A204.1 (cell line): ENCODE data around the gene VIM.

Experiments used
- FAIRE-seq: peaks from 2 replicates; lab custom pipeline; 2012; peaks lifted over from hg19 to GRCh38; lab: Jason Lieb, UNC

The VIM gene

GRCh38 chr10:17228091-17229015 is at the start of gene VIM:
Gene VIM (plus strand): TSS chr10:17228241. CDS start chr10:17229423, 1,182 bp downstream.
- FAIRE-seq: peak; percentile 91

- FAIRE-seq: no peak
Measured at GRCh38 chr10:17179002-17179401, 49.0 kb upstream of the VIM start.

GRCh38 chr10:17181110-17181509 is 46.9 kb upstream of the VIM start:
- no peak for FAIRE-seq

GRCh38 chr10:17181751-17182150 is 46.3 kb upstream of the VIM start:
- no peak for FAIRE-seq

DNA sequence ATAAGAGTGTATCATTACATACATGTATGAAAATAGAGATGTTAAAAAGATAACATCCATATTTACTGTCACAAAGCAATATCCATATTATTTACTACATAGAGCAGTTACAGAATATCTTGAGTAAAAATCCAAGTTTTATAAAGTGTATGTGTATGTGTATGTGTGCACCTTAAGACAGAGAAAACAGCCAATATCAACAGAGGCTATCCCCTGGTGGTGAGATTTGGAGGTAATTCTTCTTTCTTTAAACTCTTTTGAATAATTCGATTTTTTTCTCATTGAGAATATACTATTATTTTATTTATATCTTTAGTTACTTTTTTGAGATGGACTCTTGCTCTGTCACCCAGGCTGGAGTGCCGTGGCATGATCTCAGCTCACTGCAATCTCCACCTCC is 44.9 kb upstream of the VIM start:
- FAIRE-seq: no peak

GRCh38 chr10:17185873-17186272 is 42.2 kb upstream of the VIM start:
- FAIRE-seq: no peak

DNA sequence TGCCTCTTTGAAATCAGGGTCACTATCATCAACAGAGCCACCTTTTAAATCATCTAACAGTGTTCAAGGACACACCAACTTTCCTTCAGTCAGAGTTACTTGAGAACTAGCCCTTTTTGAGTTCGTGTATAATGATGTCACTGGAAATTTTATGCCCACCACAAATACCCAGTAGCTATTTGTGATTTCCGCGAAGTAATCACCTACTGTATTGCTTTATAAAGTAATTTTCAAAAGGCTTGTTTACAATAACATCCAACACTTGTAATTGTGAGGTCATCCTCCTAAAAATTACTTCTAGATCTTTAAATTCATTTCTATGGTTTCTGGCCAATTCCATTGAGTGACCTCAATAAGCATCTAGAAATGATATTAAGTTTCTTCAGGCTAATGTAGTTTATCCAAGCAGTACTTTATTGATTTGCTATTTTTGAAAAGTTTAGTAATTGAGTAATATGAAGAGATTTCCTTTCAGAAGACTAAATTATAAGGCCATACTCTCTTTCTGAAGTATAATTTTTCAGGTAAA is 39.3 kb upstream of the VIM start:
- no peak for FAIRE-seq

DNA sequence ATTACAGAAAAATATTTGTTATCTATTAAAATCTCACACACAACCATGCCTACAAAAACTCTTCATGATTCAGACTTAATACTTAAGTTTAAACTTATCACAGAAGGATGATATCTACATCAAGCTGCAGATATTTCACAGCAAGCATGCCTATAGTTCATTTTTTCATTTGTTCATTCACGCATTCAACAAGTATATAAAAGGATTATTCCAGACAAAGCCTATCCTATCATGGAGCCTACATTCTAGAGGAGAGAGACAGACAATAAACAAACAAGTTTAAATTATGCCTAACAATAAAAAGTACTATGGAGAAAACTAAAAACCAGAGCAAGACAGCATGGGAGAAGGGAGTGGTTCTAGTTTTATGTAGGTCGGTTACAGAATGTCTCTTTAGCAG is 37.4 kb upstream of the VIM start:
- FAIRE-seq: peak; percentile 3

DNA sequence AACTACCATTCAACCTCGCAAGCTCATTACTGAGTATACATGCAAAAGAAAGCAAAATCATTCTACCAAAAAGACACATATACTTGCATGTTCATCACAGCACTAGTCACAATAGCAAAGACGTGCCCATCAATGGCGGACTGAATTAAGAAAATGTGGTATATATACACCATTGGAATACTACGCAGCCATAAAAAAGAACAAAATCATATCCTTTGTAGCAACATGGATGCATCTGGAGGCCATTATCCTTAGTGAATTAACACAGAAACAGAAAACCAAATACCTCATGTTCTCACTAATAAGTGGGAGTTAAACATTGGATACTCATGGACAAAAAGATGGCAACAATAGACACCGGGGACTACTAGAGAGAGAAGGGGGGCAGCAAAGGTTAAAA is 33.0 kb upstream of the VIM start:
- no peak for FAIRE-seq

DNA sequence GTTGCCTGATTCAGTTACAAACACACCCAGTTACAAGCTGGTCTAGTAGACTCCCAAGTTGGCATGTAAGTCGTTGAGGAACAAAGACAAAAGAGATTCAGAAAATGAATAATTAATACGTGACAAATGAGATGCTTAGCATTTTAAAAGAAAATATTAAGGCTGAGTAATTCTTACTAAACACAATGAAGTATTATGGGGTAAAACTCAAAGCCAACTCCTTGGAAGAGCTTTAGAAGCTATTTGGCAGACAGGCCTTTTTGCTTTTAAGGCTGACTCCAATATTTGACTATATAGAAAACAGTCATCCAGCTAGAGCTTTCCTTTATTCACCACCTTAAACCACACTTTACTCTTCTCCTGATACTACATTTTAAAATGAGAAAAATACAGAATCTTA is 32.0 kb upstream of the VIM start:
- no peak for FAIRE-seq

GRCh38 chr10:17196573-17196972 is 31.5 kb upstream of the VIM start:
- no peak for FAIRE-seq

DNA sequence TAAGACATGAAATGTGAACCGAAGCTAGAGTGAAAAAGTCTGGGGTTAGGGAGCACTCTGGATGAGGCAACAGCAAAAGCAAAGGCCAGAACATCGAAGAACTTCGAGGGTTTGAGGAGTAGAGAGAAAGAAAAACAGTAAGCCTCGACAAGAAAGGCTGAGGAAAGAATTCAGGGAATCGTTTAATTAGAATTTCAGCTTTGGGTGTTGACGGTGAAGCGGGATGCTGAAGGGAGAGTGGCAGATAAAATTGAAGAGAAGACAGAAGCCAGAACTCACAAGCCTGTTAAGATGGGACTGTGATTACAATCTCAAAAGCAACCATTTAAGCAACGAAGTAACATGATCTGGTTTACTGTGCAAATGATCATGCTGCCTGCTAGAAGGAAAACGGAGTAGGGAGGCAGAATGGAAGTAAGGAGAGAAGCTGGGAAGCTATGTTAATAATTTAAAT is 28.7 kb upstream of the VIM start:
- FAIRE-seq: no peak

- FAIRE-seq: peak; percentile 99
Measured at GRCh38 chr10:17200001-17200911, 27.8 kb upstream of the VIM start.

GRCh38 chr10:17200912-17201793 is 26.9 kb upstream of the VIM start, which contains the start of gene TRDMT1:
Gene TRDMT1 (minus strand): TSS chr10:17201672. CDS start chr10:17201634, 38 bp downstream.
- FAIRE-seq: no peak

GRCh38 chr10:17201794-17202116 is 26.3 kb upstream of the VIM start:
- no peak for FAIRE-seq

- no peak for FAIRE-seq
Measured at GRCh38 chr10:17202506-17202905, 25.5 kb upstream of the VIM start.

- FAIRE-seq: peak; percentile 78
Measured at GRCh38 chr10:17202999-17203398, 25.0 kb upstream of the VIM start.

GRCh38 chr10:17203416-17203815 is 24.6 kb upstream of the VIM start:
- peak; percentile 74 for FAIRE-seq

DNA sequence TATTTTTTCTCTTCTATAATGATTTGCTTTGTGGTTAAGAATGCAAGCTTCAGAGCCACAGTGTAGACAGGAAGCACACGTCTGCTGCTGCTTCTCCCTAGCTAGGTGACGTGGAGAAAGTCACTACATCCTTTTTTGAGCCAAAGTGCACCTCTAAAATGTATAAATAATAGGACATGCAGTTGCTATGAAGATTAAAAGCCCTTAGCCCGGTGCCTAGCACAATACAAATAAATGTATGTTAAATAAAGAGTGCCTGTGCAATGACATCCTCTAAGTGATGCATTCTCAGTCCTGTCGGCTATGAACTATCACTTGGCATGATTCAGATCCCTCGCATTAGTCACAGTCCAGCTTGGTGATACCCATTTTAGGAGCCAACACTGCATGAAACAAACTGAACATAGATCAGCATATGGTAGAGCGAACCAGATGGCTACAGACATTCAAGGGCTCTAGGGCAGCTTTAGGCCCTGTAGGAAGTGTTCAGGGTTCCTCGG is 21.8 kb upstream of the VIM start:
- peak; percentile 3 for FAIRE-seq

DNA sequence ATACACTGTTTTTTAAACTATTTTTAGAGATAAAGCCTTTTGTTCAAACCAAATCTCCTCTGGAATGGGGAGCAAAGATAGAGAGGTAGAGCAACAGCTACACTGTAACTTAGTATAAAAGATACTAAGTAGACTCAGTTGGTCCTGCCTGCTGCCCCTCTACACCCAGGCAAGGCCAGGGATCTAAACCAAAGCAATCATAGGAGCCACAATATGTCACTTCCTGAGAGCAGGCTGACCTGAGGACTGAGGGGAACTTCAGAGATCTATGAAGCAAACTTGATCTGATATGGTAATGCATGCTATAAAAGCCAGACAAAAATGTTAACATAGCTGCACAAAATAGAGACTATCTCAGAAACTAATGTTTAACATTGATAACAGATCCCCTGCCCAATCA is 19.6 kb upstream of the VIM start:
- no peak for FAIRE-seq

- FAIRE-seq: no peak
Measured at GRCh38 chr10:17209302-17209701, 18.7 kb upstream of the VIM start.

DNA sequence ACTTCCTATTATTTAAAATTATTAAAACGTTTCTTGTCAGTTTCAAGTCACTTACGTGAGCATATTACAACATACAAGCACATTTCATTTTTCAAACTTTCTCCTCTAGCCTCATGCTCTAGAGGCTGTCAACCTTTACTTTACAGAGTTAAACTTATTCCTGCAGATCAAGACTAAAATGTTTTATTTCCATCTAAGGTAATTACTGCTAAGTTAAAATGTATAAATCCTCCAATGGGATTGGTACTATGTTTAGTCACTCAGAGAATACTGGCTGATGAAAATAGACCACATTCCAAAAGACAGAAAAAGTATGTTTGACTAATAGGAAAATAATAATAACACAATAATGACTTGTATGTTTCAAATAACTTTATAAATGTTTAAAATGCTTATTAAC is 18.2 kb upstream of the VIM start:
- no peak for FAIRE-seq
